ENCODE data around the gene ELN.

DNA sequence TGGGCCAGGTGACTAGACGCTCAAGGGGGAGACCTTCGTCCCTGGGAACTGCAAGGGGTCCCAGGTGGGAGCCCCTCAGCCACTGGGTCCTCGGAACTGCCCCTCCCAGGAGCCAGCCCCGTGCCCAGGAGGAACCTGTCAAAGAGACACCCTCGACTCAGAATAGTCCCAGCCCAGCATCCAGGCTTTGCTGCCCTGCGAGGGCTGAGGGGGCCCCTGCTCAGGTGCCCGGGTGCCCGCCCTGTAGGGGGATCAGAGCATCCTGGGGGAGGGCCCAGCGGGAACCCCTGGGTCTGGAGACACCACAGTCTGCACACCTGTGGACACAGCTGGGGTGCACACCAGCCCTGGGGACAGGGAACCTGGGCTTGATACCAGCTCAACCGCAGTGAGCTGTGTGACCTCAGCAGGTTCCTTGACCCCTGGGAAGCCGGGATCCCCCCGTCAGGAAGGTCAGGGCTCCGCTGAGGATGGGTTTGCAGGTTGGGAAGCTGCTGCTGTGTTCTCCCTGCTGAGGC lies 407 bp downstream of the ELN start:
- TF ChIP-seq FOXM1 (IDR thresholded peaks at IDR 0.05; ENCODE audit: borderline replicate concordance) (no peak), ZNF384 (IDR thresholded peaks at IDR 0.05) (no peak)
